ENCODE data around the gene AMMECR1.
"Not testable (repeated sequence)": the region's sequence is repeated elsewhere in the genome, so short reads cannot be mapped to it uniquely, and the experiment has no call there.

Gene AMMECR1

DNA sequence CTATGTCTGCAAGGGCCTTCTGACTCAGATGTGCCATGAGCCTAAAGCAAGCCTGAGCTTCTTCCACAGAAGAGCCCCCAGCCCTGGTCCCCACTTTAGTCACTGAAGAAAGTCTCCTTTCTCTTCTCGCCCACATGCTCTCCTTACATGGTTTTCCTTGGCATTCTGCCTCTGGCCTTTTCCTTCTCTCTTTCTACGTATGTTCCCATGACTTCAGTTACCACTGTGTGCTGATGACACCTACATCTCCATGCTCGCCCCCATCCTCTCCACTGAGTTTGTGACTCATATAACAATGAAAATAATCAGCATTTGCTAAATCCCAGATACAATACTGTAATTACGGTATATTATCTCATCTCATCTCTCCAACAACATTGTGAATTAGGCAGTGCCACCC lies 149.3 kb downstream of the AMMECR1 start:
- DNase-seq (ENCODE audit: low read depth): no peak

DNA sequence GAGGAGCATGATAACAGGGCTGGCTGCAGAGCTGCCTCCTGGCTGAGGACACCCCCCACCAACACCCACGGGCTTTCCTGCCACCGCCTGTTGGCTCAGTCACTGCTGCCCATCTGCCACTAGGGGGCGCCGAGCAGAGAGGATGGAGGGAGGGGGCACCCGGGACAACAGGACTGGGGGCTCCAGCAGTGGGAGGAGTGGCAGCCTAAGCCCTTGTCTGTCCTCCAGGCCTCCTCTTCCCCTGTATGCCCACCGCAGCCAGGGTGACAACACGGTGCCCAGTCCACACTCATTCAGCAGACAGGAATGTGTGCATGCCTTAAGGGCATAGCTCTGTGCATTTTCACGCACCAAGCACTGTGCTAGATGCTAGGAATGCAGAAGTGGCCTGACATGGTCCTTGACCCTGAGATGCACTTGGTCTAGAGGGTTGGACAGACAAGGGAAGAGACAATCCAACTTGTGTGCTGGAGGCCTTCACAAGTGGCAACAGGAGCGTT lies 149.9 kb downstream of the AMMECR1 start:
- no peak for DNase-seq (ENCODE audit: low read depth)

DNA sequence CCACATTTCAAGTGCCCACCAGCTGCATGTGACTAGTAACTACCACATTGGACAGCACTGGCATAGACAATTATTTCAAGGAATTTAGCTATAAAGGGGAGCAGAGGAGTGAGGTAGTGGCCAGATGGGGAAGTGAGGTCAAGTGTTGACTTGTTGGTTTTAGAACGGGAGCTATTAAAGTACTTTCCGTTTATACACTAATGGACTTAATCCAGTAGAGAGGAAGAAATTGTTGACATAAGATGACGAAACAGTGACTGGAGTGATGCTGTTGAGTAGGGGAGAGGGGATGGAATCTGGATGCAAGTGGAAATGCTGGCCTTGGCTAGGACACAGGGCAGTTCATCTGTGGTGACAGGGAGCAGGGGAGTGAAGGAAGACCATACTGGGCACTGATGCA lies 154.4 kb downstream of the AMMECR1 start:
- DNase-seq (ENCODE audit: low read depth): no peak

DNA sequence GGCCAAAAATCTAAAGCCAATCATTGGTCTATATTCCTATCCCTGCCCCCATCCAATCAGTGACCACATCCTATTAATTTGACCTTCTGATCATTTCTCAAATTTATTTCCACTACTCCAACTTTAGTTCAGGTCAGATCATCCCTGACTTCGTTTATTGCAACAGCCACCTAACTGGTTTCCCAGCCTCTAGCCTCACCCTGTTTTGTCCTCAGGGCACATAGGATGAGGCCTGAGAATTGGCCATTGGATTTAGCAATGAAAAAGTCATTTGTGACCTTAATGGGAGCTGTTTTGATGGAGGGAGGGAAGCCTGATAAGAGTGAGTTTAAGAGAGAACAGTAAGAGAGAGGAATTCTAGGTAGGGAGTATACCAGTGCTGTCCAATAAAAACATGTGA lies 155.0 kb downstream of the AMMECR1 start:
- DNase-seq (ENCODE audit: low read depth): no peak

DNA sequence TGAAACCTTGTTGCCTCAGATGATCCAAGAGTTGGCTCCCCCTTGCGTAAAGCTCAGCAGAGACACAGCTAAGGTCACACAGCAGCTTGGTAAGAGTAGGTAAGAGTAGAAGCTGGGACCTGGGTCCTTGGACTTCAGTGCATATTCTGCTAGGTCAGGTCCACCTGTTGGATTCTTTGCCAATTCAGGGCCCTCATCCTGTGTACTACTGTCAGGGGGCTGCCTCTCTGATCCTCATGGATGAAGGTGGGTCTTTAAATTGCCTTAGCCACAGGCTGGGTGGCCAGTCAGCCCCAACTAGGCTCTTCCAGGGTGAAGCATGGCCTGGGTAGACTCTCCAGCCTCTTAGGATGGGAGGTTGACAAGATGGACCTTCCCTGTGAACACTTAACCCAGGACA lies 155.8 kb downstream of the AMMECR1 start:
- no peak for DNase-seq (ENCODE audit: low read depth)

DNA sequence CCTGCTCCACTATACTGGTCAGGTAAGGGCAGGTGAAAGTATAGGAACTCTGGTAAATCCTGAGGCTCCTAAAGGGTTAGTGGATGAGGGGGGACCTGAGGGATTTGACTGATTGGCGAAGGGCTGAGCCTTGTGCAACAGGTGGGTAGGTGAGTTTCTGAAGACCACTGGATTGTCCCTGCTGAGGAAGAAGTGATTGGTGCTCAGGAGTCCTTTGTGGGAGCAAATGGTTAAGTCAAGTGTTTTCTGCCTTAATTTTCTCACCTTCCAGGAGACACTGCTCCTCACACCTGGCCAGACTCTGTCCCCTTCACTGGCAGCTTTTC lies 156.6 kb downstream of the AMMECR1 start:
- DNase-seq (ENCODE audit: low read depth): no peak

DNA sequence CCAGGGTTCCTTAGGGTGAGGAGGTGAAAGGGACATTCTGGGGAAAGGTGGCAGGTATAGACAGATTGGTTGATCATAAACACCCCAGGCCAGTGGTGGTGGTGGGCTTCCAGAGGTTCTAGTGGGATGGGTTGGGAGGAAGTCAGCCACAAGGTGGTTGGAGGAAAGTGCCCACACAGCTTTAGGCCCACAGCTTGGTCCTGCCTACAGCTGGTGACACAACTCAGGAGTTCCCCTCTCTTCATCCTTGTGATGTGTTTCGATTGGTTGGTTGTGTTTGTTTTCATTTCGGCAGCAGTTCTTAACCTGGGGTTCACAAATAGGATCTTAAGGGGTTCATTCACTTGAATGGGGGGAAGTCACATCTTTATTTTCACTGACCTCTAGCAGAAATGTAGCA lies 158.0 kb downstream of the AMMECR1 start:
- no peak for DNase-seq (ENCODE audit: low read depth)

DNA sequence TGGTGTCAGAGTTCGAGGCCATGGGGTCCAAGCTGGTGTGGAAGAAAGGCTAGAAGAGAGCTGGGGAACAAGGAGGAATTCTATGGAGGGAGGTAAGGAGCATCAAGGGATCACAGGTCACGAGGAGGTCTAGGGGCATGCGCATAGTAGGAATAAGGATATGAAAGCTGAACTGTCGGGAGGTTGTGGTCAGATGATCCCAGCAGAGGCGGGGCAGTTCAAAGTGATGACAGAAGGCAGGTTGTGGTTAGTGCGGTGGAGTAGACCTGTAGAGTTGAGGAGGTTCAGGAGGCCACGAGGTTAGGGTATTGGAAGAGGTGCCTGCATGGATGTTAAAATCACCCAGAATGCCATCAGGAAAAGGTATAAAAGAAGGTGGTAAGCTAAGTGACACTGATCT lies 158.7 kb downstream of the AMMECR1 start:
- DNase-seq (ENCODE audit: low read depth): no peak

DNA sequence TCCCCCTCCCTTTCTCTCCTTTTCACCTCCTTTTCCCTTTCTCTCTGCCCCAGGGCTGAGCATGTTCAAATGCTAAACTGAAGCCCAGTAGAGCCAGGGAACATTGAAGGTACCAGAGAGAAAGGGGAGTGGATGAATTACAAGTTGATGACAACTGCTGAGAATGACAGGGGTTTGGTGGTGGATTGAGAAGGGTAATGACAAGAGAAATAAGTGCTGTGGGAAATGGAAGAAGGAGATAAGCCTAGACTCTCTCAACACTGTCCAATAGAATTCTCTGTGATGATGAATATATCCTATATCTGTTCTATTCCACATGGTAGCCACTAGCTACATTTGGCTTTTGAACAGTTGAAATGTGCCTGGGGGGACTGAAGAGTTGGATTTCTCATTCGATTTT lies 160.4 kb downstream of the AMMECR1 start:
- no peak for DNase-seq (ENCODE audit: low read depth)

DNA sequence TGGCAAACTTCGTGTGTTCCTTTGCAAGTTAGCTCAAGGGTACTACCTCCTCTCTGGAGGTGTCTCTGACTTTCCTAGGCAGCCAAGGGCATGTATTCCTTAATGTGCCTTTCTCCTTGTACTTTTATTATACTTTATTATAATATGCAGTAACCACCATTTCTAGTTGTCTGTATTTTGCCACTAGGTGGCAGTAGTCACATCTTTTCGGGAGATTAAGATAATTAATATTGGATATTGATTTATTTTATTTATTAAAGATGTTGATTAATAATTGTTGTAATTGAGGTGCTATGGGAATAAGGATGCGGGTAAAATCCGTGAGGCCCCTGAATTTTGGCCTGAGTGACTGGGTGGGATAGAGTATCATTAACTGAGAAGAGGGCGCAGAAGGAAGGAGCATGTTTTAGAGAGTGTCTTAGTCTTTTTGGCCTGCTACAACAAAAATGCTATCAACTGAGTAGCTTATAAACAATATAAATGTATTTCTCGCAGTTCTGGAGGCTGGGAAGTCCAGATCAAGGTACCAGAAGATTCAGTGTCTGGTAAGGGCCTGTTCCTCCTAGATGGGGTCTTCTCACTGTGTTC lies 161.6 kb downstream of the AMMECR1 start:
- DNase-seq (ENCODE audit: low read depth): no peak

DNA sequence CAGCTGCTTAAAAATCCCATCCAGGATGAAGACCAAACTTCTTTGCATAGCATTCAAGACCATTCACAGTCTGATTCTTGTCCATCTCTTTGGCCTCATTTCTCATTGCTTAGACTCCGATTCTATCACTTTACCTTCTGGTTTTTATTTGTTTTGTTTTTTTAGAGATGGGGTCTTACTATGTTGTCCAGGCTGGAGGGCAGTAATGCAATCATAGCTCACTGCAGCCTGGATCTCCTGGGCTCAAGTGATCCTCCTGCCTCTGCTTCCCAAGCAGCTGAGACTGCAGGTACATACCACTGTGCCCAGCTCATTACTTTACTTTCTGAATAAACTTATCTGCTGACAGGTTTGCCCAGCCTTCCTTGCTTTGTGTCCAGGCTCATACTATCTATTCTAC lies 162.1 kb downstream of the AMMECR1 start:
- no peak for DNase-seq (ENCODE audit: low read depth)

DNA sequence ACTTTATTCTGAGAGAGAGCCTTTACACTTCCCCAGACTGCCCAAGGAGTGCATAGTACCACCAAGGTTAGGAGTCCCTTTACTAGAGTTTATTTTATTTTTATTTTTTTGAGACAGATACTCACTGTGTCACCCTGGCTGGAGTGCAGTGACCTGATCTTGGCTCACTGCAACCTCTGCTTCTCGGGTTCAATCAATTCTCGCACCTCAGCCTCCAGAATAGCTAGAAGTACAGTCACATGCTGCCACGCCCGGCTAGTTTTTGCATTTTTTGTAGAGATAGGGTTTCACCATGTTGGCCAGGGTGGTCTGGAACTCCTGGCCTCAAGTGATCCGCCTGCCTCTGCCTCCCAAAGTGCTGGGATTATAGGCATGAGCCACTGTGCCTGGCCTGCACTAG lies 163.6 kb downstream of the AMMECR1 start:
- not testable (repeated sequence) for DNase-seq (ENCODE audit: low read depth)

DNA sequence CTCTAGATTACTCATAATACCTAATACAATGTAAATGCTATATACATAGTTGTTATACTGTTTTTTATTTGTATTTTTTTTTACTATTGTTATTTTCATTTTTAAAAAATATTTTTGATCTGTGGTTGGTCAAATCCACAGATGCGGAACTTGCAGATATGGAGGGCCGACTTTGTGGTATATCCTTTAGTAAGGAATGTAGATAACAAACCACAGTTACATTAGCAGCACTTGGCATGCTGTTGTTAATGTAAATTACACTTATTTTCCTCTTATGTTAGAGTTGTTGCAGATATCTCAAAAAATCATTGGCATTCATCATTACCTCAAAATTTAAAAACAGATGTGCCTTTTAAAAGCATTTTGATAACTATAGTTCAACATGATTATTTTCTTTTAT lies 164.0 kb downstream of the AMMECR1 start:
- DNase-seq (ENCODE audit: low read depth): no peak

DNA sequence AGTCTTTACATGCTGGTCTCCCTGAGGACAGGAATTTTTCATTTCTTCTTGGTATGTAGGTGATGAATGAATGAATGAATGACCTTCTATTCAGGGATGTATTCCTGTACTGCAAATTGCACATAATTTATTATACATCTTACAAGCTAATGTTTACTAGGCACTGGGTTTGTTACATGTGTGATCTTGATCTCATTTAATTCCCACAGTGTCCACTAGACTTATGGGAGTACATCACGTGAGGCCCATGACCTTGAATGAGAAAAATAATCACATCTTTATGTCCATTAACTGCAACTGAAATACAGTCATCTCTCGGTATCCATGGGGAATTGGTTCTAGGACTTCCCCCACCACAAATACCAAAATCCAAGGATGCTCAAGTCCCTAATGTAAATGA lies 164.6 kb downstream of the AMMECR1 start:
- no peak for DNase-seq (ENCODE audit: low read depth)

DNA sequence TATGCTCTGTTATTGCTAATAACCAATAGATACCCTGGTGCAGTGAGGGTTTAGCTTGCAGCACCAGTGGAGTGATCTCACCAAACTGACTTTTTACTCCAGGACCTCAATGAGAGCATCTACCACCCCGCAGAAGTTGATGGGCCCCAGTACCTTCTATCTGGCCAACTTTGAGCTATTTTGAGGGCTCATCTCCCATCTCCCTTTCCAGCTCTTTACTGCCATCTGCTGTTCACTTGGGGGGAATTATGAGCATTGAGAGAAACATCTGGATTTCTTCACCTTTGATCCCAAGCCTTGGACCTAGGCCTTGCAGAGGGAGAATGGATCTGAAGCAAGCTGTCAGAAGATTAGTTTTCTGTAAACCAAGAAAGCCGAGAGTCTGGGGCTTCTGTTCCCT lies 171.4 kb downstream of the AMMECR1 start:
- DNase-seq (ENCODE audit: low read depth): no peak

DNA sequence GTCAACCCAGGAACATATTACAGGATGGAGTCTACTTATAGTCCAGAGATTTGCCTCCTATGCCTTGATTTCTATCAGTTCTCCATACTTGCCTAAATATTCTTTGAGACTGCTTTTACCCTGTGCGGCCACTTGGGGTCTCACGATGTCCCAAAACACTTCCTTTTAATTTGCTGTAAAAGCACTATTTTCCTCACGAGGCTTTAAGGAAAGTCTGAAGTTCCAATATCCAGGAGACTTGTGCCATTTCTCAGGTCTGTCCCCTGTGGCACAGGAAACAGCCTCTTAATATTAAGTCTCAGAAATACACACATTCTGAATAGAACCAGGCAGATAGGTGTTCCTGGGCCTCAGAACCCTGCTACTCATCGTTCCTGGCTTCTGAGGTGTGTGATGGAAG lies 172.0 kb downstream of the AMMECR1 start:
- DNase-seq (ENCODE audit: low read depth): no peak

DNA sequence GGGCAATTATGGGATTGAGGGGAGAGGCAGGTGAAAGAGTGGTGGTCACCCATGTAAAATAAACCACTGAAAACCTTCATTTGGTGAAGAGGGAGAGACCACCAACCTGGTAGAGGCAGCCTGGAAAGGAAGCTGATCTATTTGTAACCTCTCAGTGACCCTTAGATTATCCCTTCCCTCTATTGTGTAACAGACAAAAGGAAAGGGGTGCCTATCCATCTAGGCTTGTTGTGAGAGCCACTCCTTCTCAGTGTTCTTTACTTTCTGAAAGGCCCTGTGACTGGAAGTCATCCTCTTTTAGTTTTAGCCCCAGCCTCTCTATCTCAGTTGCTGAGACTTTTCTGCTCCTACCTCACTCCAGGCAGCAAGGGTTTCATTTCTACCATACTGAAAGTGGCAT lies 172.6 kb downstream of the AMMECR1 start:
- no peak for DNase-seq (ENCODE audit: low read depth)

All from stimulated activated CD8-positive, alpha-beta memory T cell treated with anti-CD3 and anti-CD28 coated beads, Interleukin-12 subunit alpha, Interleukin-12 subunit beta, amount 100 ng/mL, for 1 hour (primary cell).